GM13977 (cell line): ENCODE results near the gene EIF2AK2.

Source experiments
- DNase-seq: peaks from one replicate; pipeline ENCODE4 v3.0.0; 2012; ENCODE audit warnings: low spot score
- in situ Hi-C: fragments of 300-500 bp; cut with MboI; formaldehyde crosslinking; loops from one replicate; pipeline ENCODE4 v1.12.0; 2022; ENCODE audit warnings: low sequenced_read_pairs, low pct_unique_long_range_greater_than_20kb, mixed read lengths, inconsistent platforms; ENCODE audit not compliant: unreplicated experiment
- TF ChIP-seq, protein P1 (sequence below): IDR thresholded peaks from 2 replicates; pipeline ENCODE4 v1.5.1; 2012; ENCODE audit warnings: mild to moderate bottlenecking, control low read depth; ENCODE audit not compliant: insufficient read depth; ENCODE audit errors: extremely low read depth, missing control alignments

EIF2AK2 gene

DNA sequence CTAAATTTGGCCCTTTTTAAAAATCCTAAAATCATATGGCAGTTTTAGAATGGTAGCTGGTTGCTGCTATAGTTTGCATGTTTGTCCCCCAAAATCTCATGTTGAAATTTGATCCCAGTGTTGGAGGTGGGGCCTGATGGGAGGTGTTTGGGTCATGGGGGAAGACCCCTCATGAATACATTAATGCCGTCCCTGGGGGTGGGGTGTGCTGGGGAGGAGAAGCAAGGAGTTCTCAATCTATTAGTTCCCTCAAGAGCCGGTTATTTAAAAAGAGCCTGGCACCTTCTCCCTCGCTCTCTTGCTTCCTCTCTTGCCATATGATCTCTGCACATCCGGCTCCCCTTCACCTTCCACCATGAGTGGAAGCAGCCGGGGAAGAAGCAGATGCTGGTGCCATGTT lies 51.6 kb downstream of the EIF2AK2 start:
- in situ Hi-C loops: no loop called here
- DNase-seq: no peak
- TF ChIP-seq, protein P1, sequence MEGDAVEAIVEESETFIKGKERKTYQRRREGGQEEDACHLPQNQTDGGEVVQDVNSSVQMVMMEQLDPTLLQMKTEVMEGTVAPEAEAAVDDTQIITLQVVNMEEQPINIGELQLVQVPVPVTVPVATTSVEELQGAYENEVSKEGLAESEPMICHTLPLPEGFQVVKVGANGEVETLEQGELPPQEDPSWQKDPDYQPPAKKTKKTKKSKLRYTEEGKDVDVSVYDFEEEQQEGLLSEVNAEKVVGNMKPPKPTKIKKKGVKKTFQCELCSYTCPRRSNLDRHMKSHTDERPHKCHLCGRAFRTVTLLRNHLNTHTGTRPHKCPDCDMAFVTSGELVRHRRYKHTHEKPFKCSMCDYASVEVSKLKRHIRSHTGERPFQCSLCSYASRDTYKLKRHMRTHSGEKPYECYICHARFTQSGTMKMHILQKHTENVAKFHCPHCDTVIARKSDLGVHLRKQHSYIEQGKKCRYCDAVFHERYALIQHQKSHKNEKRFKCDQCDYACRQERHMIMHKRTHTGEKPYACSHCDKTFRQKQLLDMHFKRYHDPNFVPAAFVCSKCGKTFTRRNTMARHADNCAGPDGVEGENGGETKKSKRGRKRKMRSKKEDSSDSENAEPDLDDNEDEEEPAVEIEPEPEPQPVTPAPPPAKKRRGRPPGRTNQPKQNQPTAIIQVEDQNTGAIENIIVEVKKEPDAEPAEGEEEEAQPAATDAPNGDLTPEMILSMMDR: no peak

DNA sequence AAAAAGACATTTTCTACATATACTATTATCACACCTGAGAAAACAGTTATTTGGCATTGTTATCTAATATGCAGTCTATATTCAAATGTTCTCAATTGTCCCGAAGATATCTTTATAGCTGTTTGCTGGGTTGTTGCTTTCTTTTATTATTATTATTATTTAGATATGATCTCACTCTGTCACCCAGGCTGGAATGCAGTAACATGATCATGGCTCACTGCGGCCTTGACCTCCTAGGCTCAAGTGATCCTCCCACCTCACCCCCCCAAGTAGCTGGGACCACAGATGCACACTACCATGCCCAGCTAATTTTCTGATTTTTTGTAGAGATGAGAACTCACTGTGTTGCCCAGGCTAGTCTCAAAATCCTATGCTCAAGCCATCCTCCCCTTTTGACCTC lies 52.6 kb downstream of the EIF2AK2 start:
- no peak for DNase-seq
- TF ChIP-seq, protein P1: no peak
- in situ Hi-C loops: no loop called here

- TF ChIP-seq, protein P1: no peak
- DNase-seq: no peak
- in situ Hi-C loops: no loop called here
Measured at GRCh38 chr2:37102588-37102987, 54.2 kb downstream of the EIF2AK2 start.

DNA sequence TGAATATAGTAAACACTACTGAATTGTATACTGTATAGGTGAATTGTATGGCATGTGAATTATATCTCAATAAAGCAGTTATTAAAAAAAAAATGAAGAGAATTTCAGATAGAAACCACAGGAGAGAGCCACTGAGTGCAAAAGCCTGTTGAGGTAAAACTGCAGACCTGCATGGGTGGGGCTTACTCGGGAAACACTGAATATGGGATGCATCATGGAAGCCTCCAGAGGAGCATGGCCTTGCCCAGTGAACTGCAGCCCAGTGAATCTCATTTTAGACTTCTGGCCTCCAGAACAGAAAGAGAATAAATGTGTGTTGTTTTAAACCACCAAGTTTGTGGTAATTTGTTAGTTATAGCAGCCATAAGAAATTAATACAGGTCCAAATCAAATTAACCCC lies 56.7 kb downstream of the EIF2AK2 start:
- no peak for DNase-seq
- in situ Hi-C loops: no loop called here
- TF ChIP-seq, protein P1: no peak

DNA sequence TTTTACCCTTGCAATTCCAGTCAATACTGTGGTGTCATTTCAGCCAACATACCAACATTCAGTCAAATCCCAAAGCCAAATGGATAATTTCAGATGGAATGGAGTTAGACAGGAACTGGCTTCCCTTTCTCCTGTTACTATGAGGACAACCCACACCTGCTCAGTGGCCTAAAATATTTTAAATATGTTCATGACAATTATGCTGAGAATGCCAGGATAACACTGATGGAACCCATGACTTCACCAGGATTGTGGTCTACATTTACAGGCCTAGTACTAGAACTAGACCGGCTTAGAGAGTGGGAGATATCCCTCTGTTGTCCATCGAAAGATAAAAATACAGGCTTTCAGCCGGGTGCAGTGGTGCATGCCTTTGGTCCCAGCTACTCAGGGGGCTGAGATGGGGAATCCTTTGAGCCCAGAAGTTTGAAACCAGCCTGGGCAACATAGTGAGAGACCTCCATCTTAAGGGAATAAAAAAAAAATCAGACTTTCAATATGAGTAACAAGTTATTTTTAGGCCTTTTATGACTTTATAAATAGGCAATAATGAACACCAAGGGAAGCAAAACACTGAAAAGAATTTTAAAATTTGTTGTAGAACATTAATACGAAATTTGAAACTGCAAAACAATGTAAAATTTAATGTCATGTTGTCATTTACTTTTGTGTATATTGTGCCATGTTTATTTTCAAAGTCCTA lies 58.2 kb downstream of the EIF2AK2 start:
- in situ Hi-C loops: no loop called here
- TF ChIP-seq, protein P1: no peak
- DNase-seq: no peak

- in situ Hi-C loops: no loop called here
Measured at GRCh38 chr2:37096568-37096967, 60.2 kb downstream of the EIF2AK2 start.

More at GRCh38 chr2:37096568-37096967, 60.2 kb downstream of the EIF2AK2 start:
- DNase-seq: no peak
- TF ChIP-seq, protein P1: no peak
